HFF-Myc (cell line): Measurements from ENCODE around the gene SORBS2.

ENCODE experiments used
- DNase-seq: peaks from one replicate; pipeline ENCODE4 v3.0.0-alpha.2; 2011; ENCODE audit warnings: low read depth; ENCODE audit errors: extremely low read depth
- H3K4me3 ChIP-seq: replicated peaks from 2 replicates; pipeline ENCODE4 v1.5.1; 2011; ENCODE audit warnings: low read depth, mild to moderate bottlenecking, control low read depth, low read length
- TF ChIP-seq, protein P1 (sequence below): IDR thresholded peaks from 2 replicates; pipeline ENCODE4 v1.5.1; 2012; ENCODE audit warnings: mild to moderate bottlenecking, low read depth, low read length, control low read depth; ENCODE audit errors: missing control alignments

The SORBS2 gene

DNA sequence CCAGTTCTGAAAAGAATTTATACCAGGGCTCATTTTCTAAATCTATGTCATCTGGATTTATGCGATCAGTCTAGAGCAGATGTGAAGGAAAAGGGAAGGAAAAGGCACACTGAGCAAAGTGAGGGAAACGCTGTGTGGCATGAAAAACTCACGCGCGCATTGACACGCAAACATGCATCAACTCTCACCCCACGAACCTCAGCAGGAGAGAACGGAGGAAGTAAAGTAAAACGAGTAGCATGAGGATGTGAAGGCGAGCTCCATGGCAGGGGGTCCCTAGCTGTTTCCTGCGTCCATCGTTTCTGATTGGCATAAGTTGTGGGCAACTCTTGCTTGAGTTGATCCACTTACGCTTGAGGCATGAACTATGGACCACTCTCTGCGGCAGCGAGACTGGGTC lies 173.9 kb downstream of the SORBS2 start:
- TF ChIP-seq, protein P1, sequence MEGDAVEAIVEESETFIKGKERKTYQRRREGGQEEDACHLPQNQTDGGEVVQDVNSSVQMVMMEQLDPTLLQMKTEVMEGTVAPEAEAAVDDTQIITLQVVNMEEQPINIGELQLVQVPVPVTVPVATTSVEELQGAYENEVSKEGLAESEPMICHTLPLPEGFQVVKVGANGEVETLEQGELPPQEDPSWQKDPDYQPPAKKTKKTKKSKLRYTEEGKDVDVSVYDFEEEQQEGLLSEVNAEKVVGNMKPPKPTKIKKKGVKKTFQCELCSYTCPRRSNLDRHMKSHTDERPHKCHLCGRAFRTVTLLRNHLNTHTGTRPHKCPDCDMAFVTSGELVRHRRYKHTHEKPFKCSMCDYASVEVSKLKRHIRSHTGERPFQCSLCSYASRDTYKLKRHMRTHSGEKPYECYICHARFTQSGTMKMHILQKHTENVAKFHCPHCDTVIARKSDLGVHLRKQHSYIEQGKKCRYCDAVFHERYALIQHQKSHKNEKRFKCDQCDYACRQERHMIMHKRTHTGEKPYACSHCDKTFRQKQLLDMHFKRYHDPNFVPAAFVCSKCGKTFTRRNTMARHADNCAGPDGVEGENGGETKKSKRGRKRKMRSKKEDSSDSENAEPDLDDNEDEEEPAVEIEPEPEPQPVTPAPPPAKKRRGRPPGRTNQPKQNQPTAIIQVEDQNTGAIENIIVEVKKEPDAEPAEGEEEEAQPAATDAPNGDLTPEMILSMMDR: no peak
- DNase-seq: no peak
- H3K4me3 ChIP-seq: no peak overlapping the region

DNA sequence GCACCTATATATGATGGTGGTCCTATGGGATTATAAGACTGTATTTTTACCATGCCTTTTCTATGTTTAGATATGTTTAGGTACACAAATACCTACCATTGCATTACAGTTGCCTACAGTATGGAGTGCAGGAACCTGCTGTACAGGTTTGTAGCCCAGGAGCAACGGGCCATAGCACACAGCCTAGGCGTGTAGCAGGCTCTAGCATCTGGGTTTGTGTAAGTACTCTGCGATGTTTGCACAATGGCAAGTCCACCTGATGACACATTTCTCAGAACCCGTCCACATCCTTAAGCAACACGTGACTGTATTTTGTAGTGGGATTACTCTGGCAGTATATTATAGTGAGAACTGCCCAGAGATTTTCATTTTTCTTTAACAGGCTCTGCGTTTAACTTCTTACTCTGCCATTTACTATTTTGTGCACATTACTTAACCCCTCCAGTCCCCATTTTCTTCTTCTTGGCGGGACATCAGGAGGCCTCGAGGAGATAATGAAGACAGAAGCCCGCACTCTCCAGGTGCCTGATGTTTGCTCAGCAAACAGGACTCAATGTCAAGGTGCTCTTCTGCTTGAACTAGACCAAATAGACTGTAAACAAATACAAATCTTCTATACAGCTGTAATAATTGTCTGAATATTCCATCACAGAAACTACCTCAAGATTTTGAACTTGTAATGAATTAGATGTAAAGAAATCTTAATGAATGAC lies 174.7 kb downstream of the SORBS2 start:
- H3K4me3 ChIP-seq: no peak overlapping the region
- TF ChIP-seq, protein P1: no peak
- DNase-seq: no peak

DNA sequence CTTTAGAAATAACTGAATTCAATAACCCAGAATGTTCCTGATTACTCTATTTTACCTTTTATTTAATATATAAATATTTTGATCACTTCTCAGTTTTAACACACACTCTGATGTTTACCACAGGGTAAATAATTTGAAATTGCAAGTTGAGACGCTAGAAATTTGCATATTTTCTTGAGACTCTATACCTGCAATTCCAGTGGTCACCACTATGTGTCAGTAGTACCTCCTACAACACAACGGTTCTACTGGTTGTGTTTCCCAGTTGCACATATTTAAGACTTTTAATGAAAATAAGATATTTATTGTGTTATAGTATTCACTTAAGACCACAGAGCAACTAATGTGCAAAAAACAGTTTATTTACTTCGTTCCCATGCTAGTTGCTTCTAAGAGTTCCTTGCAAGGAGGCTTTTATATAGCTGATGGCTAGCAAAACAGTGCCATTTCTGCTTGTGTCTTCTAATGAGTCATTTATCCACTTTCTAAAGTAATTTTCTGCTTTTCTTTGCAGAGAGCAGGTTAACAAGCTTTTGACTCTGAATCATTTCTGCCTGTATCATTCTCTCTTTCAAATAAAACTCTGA lies 177.8 kb downstream of the SORBS2 start:
- peak; percentile 21 for DNase-seq
- no peak overlapping the region for H3K4me3 ChIP-seq
- TF ChIP-seq, protein P1: peak; percentile 55

DNA sequence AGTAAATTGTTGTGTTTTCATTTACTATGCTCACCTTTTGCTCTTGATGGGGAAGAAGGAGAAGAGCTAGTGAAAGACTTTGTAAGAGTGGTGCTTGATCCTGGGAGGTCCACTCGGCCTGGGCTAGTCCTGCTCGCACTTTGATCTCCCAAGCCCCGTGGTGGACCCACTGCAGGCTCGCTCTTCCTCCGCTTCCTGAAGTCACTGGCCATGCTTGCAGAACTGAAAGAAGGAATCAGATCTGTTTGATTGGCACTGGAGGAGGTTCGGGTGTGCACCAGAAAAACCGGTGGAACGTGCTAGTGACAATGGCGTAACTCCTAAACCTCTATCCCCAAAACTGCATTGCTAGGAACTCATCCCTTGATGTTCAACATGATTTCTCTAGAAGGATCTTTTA lies 185.2 kb downstream of the SORBS2 start:
- DNase-seq: no peak
- H3K4me3 ChIP-seq: no peak overlapping the region
- TF ChIP-seq, protein P1: no peak

DNA sequence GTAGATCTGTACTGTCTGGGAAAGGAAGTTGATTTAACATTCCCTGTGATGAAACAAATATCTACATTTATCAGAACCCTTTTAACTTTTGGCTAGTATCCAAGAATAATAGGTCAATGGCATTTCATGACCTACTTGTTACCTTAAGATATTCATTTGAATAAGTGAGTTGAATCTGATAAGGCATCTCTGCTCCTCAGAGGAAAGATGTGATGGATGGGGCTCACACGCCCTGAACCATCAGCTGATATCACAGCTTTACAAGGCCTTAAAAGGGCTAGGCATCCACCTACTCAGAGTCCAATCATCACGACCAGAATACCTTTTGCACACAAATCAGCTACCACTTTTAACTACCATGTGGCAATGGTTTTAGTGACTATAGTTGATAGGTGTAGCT lies 186.5 kb downstream of the SORBS2 start:
- DNase-seq: no peak
- TF ChIP-seq, protein P1: no peak
- H3K4me3 ChIP-seq: no peak overlapping the region

DNA sequence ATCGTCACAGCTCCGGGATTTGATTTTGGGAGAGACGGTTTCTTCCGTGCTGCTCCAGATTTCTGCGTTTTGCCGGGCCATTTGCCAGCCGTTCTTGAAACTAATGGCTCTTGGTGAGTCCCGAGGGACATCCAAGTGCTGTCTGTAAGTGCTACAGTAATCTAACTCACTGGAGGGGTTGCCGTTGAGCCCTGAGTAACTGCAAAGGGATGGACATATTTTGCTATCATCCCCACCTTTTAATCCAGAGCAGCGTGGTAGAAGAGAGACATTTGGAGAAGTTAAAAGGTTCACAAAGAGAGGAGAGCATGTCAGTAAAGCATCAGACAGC lies 187.8 kb downstream of the SORBS2 start:
- no peak overlapping the region for H3K4me3 ChIP-seq
- TF ChIP-seq, protein P1: no peak
- no peak for DNase-seq
